ENCODE results near the gene RTKN.

DNA sequence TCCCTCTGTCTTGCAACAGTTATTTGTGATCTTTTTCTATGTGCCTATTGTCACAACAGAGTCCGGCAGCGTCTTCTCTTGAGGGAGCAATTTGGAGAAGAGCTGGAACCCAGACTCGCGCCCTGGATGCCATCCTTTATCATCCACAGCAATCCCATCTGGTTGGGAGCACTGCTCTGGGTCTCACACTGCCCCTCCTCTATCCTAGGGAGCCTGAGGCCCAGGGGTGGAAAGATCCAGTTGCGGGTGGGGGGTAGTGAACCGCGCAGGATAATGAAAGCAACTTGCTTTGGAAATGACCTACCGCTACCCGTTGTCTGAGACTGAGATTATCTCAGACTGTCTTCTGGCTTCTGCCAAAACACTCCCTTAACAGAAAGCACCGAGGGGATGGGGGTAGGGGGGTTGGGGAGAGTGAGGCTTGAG lies 17.2 kb upstream of the RTKN start:
- TF ChIP-seq NR2C2 (CRISPR knock-in tag; IDR thresholded peaks at IDR 0.05) = no peak
- TF ChIP-seq NR2C2 (tag; IDR thresholded peaks at IDR 0.05) = no peak
- TF ChIP-seq KAT8 (IDR thresholded peaks at IDR 0.05; ENCODE audit: low read depth) = no peak
- TF ChIP-seq, protein P1, sequence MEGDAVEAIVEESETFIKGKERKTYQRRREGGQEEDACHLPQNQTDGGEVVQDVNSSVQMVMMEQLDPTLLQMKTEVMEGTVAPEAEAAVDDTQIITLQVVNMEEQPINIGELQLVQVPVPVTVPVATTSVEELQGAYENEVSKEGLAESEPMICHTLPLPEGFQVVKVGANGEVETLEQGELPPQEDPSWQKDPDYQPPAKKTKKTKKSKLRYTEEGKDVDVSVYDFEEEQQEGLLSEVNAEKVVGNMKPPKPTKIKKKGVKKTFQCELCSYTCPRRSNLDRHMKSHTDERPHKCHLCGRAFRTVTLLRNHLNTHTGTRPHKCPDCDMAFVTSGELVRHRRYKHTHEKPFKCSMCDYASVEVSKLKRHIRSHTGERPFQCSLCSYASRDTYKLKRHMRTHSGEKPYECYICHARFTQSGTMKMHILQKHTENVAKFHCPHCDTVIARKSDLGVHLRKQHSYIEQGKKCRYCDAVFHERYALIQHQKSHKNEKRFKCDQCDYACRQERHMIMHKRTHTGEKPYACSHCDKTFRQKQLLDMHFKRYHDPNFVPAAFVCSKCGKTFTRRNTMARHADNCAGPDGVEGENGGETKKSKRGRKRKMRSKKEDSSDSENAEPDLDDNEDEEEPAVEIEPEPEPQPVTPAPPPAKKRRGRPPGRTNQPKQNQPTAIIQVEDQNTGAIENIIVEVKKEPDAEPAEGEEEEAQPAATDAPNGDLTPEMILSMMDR (IDR thresholded peaks at IDR 0.05 in 2 of 3, conservative IDR thresholded peaks at IDR 0.05 in 1 of 3; ENCODE audit: insufficient read depth in 2 of 3, low read depth in 1 of 3, low read length in 3 of 3) = no peak
- no peak for TF ChIP-seq ARNT (IDR thresholded peaks at IDR 0.05)

Measured in K562 (cell line).